Thoracic aorta (tissue), 2 donors: ENCODE results near the gene C1QL2. TPM values are rescaled to one million over a fixed set of nuclear protein-coding genes. Genes with fewer than 3 reads are reported as not detected.

Experiments used
- ATAC-seq: fragments of 150-250 bp; one replicate; pipeline ENCODE4 v1.8.0; 2017; ENCODE audit warnings: low read depth; ENCODE audit not compliant: insufficient number of reproducible peaks, low FRiP score
- DNase-seq: peaks from one replicate; pipeline ENCODE4 v3.0.0-alpha.2; 2020; ENCODE audit warnings: low spot score
- H3K27ac ChIP-seq, 2 donors: fragments of 200-600 bp; sonication (generic); 1 replicate in 1 of 2; 2 replicates in 1 of 2; pipeline ENCODE4 v1.5.1; 2016; ENCODE audit warnings: mild to moderate bottlenecking in 2 of 2, moderate library complexity in 2 of 2
- H3K27me3 ChIP-seq: fragments of 200-600 bp; sonication (generic); replicated peaks from 2 replicates; pipeline ENCODE4 v1.6.0; 2016; ENCODE audit warnings: mild to moderate bottlenecking; ENCODE audit not compliant: insufficient read depth
- H3K36me3 ChIP-seq: fragments of 200-600 bp; sonication (generic); one replicate; pipeline ENCODE4 v1.5.1; 2016
- H3K4me1 ChIP-seq, 2 donors: fragments of 200-600 bp; sonication (generic); 1 replicate in 1 of 2; 2 replicates in 1 of 2; pipeline versions ENCODE4 v1.5.1 to v1.6.0; 2016; ENCODE audit warnings: low read depth in 2 of 2, mild to moderate bottlenecking in 1 of 2; ENCODE audit not compliant: control insufficient read depth in 1 of 2
- H3K4me3 ChIP-seq: fragments of 200-600 bp; sonication (generic); 2 replicates; pipeline ENCODE4 v1.5.1; 2016; ENCODE audit warnings: mild to moderate bottlenecking
- H3K9me3 ChIP-seq: fragments of 200-600 bp; sonication (generic); 2 replicates; pipeline ENCODE4 v1.5.1; 2016
- total RNA-seq, 2 donors: library from RNA; depleted of rRNA; stranded (reverse); fragments of >200 nt; gene quantifications; one replicate each; pipeline versions ENCODE4 v1.1.0 to v1.2.3, GENCODE V29; 2016
- TF ChIP-seq, protein P1 (sequence below): fragments of 200-600 bp; sonication (generic); IDR thresholded peaks from one replicate; pipeline ENCODE4 v1.5.1; 2019; ENCODE audit warnings: antibody characterized with exemption

The C1QL2 gene
- total RNA-seq, 2 donors from 2014 or later: not detected

DNA sequence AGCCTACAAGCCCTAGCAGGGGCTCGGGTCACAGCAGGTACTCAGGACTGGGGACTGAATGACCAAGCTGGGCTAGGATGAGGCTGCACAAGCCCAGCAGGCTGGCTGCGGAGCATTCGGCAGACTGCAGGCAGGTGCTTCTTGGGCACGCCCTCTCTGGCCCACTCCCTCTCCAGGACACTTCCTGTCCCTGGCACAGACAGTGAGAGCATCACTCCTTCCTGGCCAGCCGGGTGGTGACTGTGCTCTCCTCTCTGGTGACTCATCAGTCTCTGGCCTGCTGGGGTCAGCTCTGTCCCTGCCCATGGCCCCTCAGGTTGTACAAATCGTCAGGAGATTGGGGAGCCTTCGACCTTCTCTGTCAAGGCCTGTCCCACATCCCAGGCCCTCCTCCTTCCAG, 22.5 kb downstream of the C1QL2 start:
- Histone ChIP-seq H3K9me3 (no peaks in the 10 kb centered on the region), H3K27me3 (no peaks in the 10 kb centered on the region), H3K4me3 (no peak overlapping the region), H3K27ac (no peak overlapping the region), H3K36me3 (no peaks in the 10 kb centered on the region), H3K4me1 (no peaks in the 10 kb centered on the region)
- DNase-seq (no peak), ATAC-seq (no peak)
- TF ChIP-seq, protein P1, sequence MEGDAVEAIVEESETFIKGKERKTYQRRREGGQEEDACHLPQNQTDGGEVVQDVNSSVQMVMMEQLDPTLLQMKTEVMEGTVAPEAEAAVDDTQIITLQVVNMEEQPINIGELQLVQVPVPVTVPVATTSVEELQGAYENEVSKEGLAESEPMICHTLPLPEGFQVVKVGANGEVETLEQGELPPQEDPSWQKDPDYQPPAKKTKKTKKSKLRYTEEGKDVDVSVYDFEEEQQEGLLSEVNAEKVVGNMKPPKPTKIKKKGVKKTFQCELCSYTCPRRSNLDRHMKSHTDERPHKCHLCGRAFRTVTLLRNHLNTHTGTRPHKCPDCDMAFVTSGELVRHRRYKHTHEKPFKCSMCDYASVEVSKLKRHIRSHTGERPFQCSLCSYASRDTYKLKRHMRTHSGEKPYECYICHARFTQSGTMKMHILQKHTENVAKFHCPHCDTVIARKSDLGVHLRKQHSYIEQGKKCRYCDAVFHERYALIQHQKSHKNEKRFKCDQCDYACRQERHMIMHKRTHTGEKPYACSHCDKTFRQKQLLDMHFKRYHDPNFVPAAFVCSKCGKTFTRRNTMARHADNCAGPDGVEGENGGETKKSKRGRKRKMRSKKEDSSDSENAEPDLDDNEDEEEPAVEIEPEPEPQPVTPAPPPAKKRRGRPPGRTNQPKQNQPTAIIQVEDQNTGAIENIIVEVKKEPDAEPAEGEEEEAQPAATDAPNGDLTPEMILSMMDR: no peak

DNA sequence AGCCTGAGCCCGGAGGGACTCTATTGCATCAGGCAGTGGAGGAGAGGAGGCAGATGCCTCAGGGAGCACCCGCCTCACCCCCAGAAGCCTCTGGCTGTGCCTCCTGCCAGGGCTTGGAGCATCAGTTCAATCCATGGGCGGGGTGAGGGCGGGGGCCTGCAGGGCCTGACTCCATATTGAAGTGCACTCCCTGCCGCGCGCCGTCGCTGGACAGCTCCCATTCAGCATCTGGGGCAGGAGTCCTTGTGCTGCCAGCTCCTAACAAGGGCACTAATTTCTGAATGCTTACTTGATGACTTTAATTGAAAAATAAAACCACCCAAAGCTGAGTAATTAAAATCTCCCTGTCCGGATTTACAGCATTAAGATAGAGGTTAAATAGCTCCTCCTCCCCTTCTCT, 23.8 kb downstream of the C1QL2 start:
- no peak overlapping the region for H3K27ac ChIP-seq
- DNase-seq (no peak), ATAC-seq (no peak)
- H3K27me3 ChIP-seq: no peaks in the 10 kb centered on the region
- H3K36me3 ChIP-seq: no peaks in the 10 kb centered on the region
- TF ChIP-seq, protein P1: no peak
- no peaks in the 10 kb centered on the region for H3K9me3 ChIP-seq
- H3K4me3 ChIP-seq: no peak overlapping the region
- no peaks in the 10 kb centered on the region for H3K4me1 ChIP-seq

DNA sequence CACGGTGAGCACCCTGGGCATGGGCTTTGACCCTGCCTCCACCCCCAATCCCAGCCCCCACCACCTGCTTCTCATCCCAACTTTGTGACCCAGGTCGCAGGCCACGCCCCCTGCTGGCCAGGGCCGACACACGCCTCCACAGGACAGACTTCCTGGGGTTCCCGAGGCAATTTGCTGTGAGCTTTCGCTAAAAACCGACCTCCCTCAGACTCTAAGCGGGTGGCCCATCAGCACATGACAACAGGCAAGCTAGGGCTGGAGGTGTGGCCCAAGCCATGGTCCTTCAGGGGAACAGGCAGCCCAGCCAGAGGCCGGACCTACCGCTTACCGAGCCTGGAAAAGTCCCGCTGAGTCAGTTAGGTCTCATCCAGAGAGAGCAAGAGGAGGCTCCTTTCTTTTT, 31.9 kb downstream of the C1QL2 start:
- Histone ChIP-seq H3K27me3 (no peaks in the 10 kb centered on the region), H3K9me3 (no peaks in the 10 kb centered on the region), H3K4me3 (no peak overlapping the region), H3K27ac (no peak overlapping the region), H3K4me1 (no peaks in the 10 kb centered on the region), H3K36me3 (no peaks in the 10 kb centered on the region)
- ATAC-seq (no peak), DNase-seq (no peak)
- TF ChIP-seq, protein P1: no peak

DNA sequence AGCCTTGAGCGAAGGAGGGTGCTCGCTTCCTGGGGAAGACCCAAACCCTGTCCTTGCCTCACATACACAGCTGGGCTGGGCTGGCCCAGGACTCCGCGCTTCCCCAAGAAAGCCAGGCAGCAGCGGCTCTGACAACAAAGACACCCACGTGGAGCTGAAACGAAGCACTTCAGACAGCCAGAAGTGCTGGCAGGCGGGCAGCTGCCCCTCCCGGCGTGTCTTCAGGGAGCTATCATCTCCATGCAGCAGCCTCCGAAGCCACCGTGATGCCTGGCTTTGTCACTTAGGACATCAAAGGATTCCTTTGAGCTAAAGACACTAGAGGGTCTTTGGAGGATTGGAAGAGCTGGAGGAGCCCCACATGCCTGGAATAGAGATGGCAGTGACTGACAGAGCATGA, 35.2 kb downstream of the C1QL2 start:
- no peak for DNase-seq
- H3K9me3 ChIP-seq: no peaks in the 10 kb centered on the region
- no peaks in the 10 kb centered on the region for H3K4me1 ChIP-seq
- H3K4me3 ChIP-seq: no peak overlapping the region
- no peak overlapping the region for H3K27ac ChIP-seq
- ATAC-seq: no peak
- H3K36me3 ChIP-seq: no peaks in the 10 kb centered on the region
- no peaks in the 10 kb centered on the region for H3K27me3 ChIP-seq
- TF ChIP-seq, protein P1: no peak

DNA sequence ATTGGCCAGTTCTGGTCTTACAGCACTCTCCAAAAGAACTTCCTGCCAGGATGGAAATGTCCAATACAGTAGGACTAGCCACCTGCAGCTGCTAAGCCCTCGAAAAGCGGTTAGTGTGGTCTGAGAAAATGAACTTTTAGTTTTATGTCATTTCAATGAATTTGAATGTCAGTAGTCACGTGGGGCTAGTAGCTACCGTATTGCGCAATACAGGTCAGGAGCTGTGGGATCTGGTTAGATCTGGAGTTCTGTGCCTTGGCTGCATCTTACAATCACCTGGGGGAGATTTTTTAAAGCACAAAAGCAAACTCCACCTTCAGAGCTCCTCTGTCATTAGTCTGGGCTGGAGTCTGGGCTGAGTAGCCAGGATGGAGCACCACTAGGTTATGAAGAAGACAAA, 35.9 kb downstream of the C1QL2 start:
- Histone ChIP-seq H3K36me3 (no peaks in the 10 kb centered on the region), H3K4me3 (no peak overlapping the region), H3K27ac (no peak overlapping the region), H3K4me1 (no peaks in the 10 kb centered on the region), H3K27me3 (no peaks in the 10 kb centered on the region), H3K9me3 (no peaks in the 10 kb centered on the region)
- TF ChIP-seq, protein P1: no peak
- ATAC-seq (no peak), DNase-seq (no peak)
